MG63 (cell line): ENCODE results near the gene TOR2A. TPM values are rescaled to one million over a fixed set of nuclear protein-coding genes. Genes with fewer than 3 reads are reported as not detected.

Experiments
- DNase-seq: peaks from one replicate; pipeline ENCODE4 v3.0.0-alpha.2; 2020
- H3K27me3 ChIP-seq: fragments of 250-450 bp; sonication (Bioruptor Pico); 2 replicates; pipeline ENCODE4 v1.5.1; 2020; ENCODE audit warnings: mild to moderate bottlenecking, moderate library complexity
- H3K36me3 ChIP-seq: fragments of 250-450 bp; sonication (Bioruptor Pico); 2 replicates; pipeline ENCODE4 v1.5.1; 2020; ENCODE audit warnings: mild to moderate bottlenecking, moderate library complexity
- H3K4me3 ChIP-seq: fragments of 250-450 bp; sonication (Bioruptor Pico); 2 replicates; pipeline ENCODE4 v1.5.1; 2020; ENCODE audit warnings: mild to moderate bottlenecking, moderate library complexity
- H3K9me3 ChIP-seq: fragments of 250-450 bp; sonication (Bioruptor Pico); 2 replicates; pipeline ENCODE4 v1.5.1; 2020; ENCODE audit warnings: mild to moderate bottlenecking, moderate library complexity
- total RNA-seq: library from RNA; depleted of rRNA; stranded (reverse); fragments of >200 nt; shearing (Covaris generic); gene quantifications from 2 replicates; pipeline ENCODE4 v1.2.3, GENCODE V29; 2014; ENCODE audit warnings: low replicate concordance

The TOR2A gene
- total RNA-seq, 1 experiment from 2014 or later = 5.8 TPM

GRCh38 chr9:127754099-127755060 is 19.3 kb upstream of the TOR2A start:
- H3K9me3 ChIP-seq = no peaks in the 10 kb centered on the region
- DNase-seq = no peak
- peaks cover 11% of the 10 kb centered on the region for H3K27me3 ChIP-seq
- H3K36me3 ChIP-seq = no peaks in the 10 kb centered on the region
- no peak overlapping the region for H3K4me3 ChIP-seq

GRCh38 chr9:127753622-127754021 is 18.5 kb upstream of the TOR2A start:
- no peak for DNase-seq
- Histone ChIP-seq H3K36me3 (no peaks in the 10 kb centered on the region), H3K4me3 (no peak overlapping the region), H3K27me3 (peaks cover 11% of the 10 kb centered on the region), H3K9me3 (no peaks in the 10 kb centered on the region)

- no peak for DNase-seq
- Histone ChIP-seq H3K4me3 (no peak overlapping the region), H3K9me3 (no peaks in the 10 kb centered on the region), H3K36me3 (no peaks in the 10 kb centered on the region), H3K27me3 (peaks cover 11% of the 10 kb centered on the region)
Observed at GRCh38 chr9:127753148-127753547, 18.1 kb upstream of the TOR2A start.

GRCh38 chr9:127751269-127752054 is 16.4 kb upstream of the TOR2A start:
- DNase-seq = no peak
- Histone ChIP-seq H3K36me3 (no peaks in the 10 kb centered on the region), H3K9me3 (no peaks in the 10 kb centered on the region), H3K27me3 (peaks cover 11% of the 10 kb centered on the region), H3K4me3 (no peak overlapping the region)

- Histone ChIP-seq H3K4me3 (no peak overlapping the region), H3K27me3 (peaks cover 6% of the 10 kb centered on the region), H3K36me3 (no peaks in the 10 kb centered on the region), H3K9me3 (no peaks in the 10 kb centered on the region)
- no peak for DNase-seq
Observed at GRCh38 chr9:127749090-127749787, 14.1 kb upstream of the TOR2A start.

GRCh38 chr9:127746959-127747569 is 12.0 kb upstream of the TOR2A start:
- Histone ChIP-seq H3K9me3 (no peaks in the 10 kb centered on the region), H3K4me3 (no peak overlapping the region), H3K27me3 (no peaks in the 10 kb centered on the region; the same call in 1 of the 2 replicates), H3K36me3 (no peaks in the 10 kb centered on the region)
- no peak for DNase-seq

- no peak for DNase-seq
- Histone ChIP-seq H3K4me3 (no peak overlapping the region), H3K36me3 (no peaks in the 10 kb centered on the region), H3K9me3 (no peaks in the 10 kb centered on the region), H3K27me3 (no peaks in the 10 kb centered on the region)
Observed at GRCh38 chr9:127744398-127745110, 9.5 kb upstream of the TOR2A start.

- Histone ChIP-seq H3K27me3 (no peaks in the 10 kb centered on the region), H3K36me3 (no peaks in the 10 kb centered on the region), H3K4me3 (no peak overlapping the region), H3K9me3 (no peaks in the 10 kb centered on the region)
- DNase-seq = no peak
Observed at GRCh38 chr9:127742435-127743088, 7.5 kb upstream of the TOR2A start.

- H3K36me3 ChIP-seq = no peaks in the 10 kb centered on the region
- H3K27me3 ChIP-seq = no peaks in the 10 kb centered on the region
- H3K9me3 ChIP-seq = no peaks in the 10 kb centered on the region
- no peak for DNase-seq
- H3K4me3 ChIP-seq = no peak overlapping the region
Observed at GRCh38 chr9:127741831-127742434, 6.8 kb upstream of the TOR2A start.

GRCh38 chr9:127739614-127740330 is 4.7 kb upstream of the TOR2A start:
- Histone ChIP-seq H3K4me3 (no peak overlapping the region), H3K36me3 (no peaks in the 10 kb centered on the region), H3K27me3 (no peaks in the 10 kb centered on the region), H3K9me3 (no peaks in the 10 kb centered on the region)
- peak; percentile 43 for DNase-seq

GRCh38 chr9:127738666-127739065 is 3.6 kb upstream of the TOR2A start:
- H3K4me3 ChIP-seq = no peak overlapping the region
- no peak for DNase-seq
- no peaks in the 10 kb centered on the region for H3K27me3 ChIP-seq
- no peaks in the 10 kb centered on the region for H3K36me3 ChIP-seq
- H3K9me3 ChIP-seq = no peaks in the 10 kb centered on the region

GRCh38 chr9:127735530-127736185 is 564 bp upstream of the TOR2A start:
- DNase-seq = no peak

GRCh38 chr9:127734247-127734746 is 797 bp downstream of the TOR2A start:
- DNase-seq = no peak
- Histone ChIP-seq H3K27me3 (no peaks in the 10 kb centered on the region), H3K9me3 (no peaks in the 10 kb centered on the region), H3K4me3 (peak overlapping the region; percentile 68), H3K36me3 (no peaks in the 10 kb centered on the region)

More at GRCh38 chr9:127735530-127736185, 564 bp upstream of the TOR2A start:
- Histone ChIP-seq H3K9me3 (no peaks in the 10 kb centered on the region), H3K36me3 (no peaks in the 10 kb centered on the region), H3K4me3 (peak overlapping the region; percentile 68), H3K27me3 (no peaks in the 10 kb centered on the region)

GRCh38 chr9:127733614-127734013 is 1.5 kb downstream of the TOR2A start:
- H3K9me3 ChIP-seq = no peaks in the 10 kb centered on the region
- no peak overlapping the region for H3K4me3 ChIP-seq
- H3K27me3 ChIP-seq = no peaks in the 10 kb centered on the region
- DNase-seq = no peak
- no peaks in the 10 kb centered on the region for H3K36me3 ChIP-seq
